Naive thymus-derived CD8-positive, alpha-beta T cell (primary cell): Measurements from ENCODE around the gene HRNR. TPM values are rescaled to one million over a fixed set of nuclear protein-coding genes. Genes with fewer than 3 reads are reported as not detected.

ENCODE experiments used
- ATAC-seq, 2 donors: fragments of 150-1000 bp; cut with Tn5 transposase in 1 of 2; sonication (Bioruptor Pico), chemical (Tn5 transposase) in 1 of 2; 1 replicate in 1 of 2; 2 replicates in 1 of 2; pipeline ENCODE4 v1.10.0; 2021; ENCODE audit warnings: mild to moderate bottlenecking in 2 of 2, moderate library complexity in 2 of 2
- POLR2A ChIA-PET: fragments of 350-600 bp; sonication (Branson Sonifier 250); formaldehyde crosslinking; loops from one replicate; lab custom pipeline; 2021; ENCODE audit warnings: antibody characterized with exemption; lab: Charles Lee
- DNase-seq, 10 donors: peaks; one replicate each; pipeline versions ENCODE4 v3.0.0 to v3.0.0-alpha.2; 2020 to 2022
- H3K27ac Mint-ChIP-seq, 10 donors: one replicate each; pipeline ENCODE4 v1.8.0; 2020 to 2022; ENCODE audit warnings: mild to moderate bottlenecking in 10 of 10, mixed read lengths in 10 of 10, moderate library complexity in 4 of 10, inconsistent platforms in 1 of 10
- H3K27me3 Mint-ChIP-seq, 5 donors: one replicate each; pipeline ENCODE4 v1.8.0; 2021 to 2022; ENCODE audit warnings: mixed read lengths in 5 of 5
- H3K36me3 Mint-ChIP-seq, 3 donors: one replicate each; pipeline ENCODE4 v1.8.0; 2020 to 2022; ENCODE audit warnings: mixed read lengths in 3 of 3, mild to moderate bottlenecking in 2 of 3, inconsistent platforms in 1 of 3
- H3K4me1 Mint-ChIP-seq, 4 donors: one replicate each; pipeline ENCODE4 v1.8.0; 2021 to 2022; ENCODE audit warnings: mixed read lengths in 4 of 4
- H3K4me3 Mint-ChIP-seq, 10 donors: one replicate each; pipeline ENCODE4 v1.8.0; 2020 to 2022; ENCODE audit warnings: mild to moderate bottlenecking in 10 of 10, mixed read lengths in 10 of 10, moderate library complexity in 6 of 10, inconsistent platforms in 1 of 10
- H3K9me3 Mint-ChIP-seq, 9 donors: one replicate each; pipeline ENCODE4 v1.8.0; 2020 to 2022; ENCODE audit warnings: mixed read lengths in 9 of 9, mild to moderate bottlenecking in 3 of 9, inconsistent platforms in 1 of 9, moderate library complexity in 1 of 9
- polyA plus RNA-seq, 3 donors: library from polyadenylated mRNA; unstranded; fragments of 300-500 nt; fragmentation: Illumina TruSeq; gene quantifications; one replicate each; pipeline ENCODE4 v1.2.3, GENCODE V29; 2021
- total RNA-seq, 8 experiments: library from RNA in 2 of 8; stranded (reverse) in 2 of 8; gene quantifications; one replicate each; pipeline ENCODE4 v1.2.3 and lab custom pipeline; 2021 to 2026

HRNR gene
- total and polyA plus RNA-seq, 5 experiments from 2014 or later: 0.03 to 0.10 TPM; not detected in 3

GRCh38 chr1:152162792-152163463, 61.1 kb downstream of the HRNR start:
- peaks cover 0 to 19% (median 2%) of the 10 kb centered on the region in 5 donors for H3K27me3 Mint-ChIP-seq
- DNase-seq (no peak), ATAC-seq (no peak)
- H3K27ac Mint-ChIP-seq: no peak overlapping the region
- peaks cover 8 to 15% (median 9%) of the 10 kb centered on the region in 4 donors for H3K4me1 Mint-ChIP-seq
- no peaks in the 10 kb centered on the region for H3K36me3 Mint-ChIP-seq
- H3K9me3 Mint-ChIP-seq: peaks cover 0 to 6% (median 0%) of the 10 kb centered on the region in 9 donors
- no peak overlapping the region for H3K4me3 Mint-ChIP-seq
- POLR2A ChIA-PET: no interaction called here

Other genes with a start within 250 kb of the HRNR start
- gene S100A10, start 230.3 kb downstream of the HRNR start, total RNA-seq: 100 to 1,000 TPM; 198 to 212 TPM
- 100 to 1,000 TPM; 629 to 783 (median 630) TPM for gene S100A10, start 230.3 kb downstream of the HRNR start, polyA plus RNA-seq
- gene S100A11, start 187.2 kb downstream of the HRNR start, total RNA-seq: 10 to 100 TPM; 88.6 to 95.4 TPM
- 100 to 1,000 TPM in 1 of 3 donors, 10 to 100 TPM in 2; 62.0 to 124 (median 74.6) TPM for gene S100A11, start 187.2 kb downstream of the HRNR start, polyA plus RNA-seq
- gene TCHHL1, start 135.1 kb downstream of the HRNR start, total RNA-seq: not detected
- gene TCHHL1, start 135.1 kb downstream of the HRNR start, polyA plus RNA-seq: not detected
- gene TCHH, start 108.7 kb downstream of the HRNR start, total RNA-seq: not detected
- not detected for gene TCHH, start 108.7 kb downstream of the HRNR start, polyA plus RNA-seq
- not detected for gene RPTN, start 65.0 kb downstream of the HRNR start, total RNA-seq
- not detected for gene RPTN, start 65.0 kb downstream of the HRNR start, polyA plus RNA-seq
- gene FLG, start 101.0 kb upstream of the HRNR start, total RNA-seq: under 1 TPM in 1 of 2 experiments, not detected in 1; 0.16 TPM
- not detected for gene FLG, start 101.0 kb upstream of the HRNR start, polyA plus RNA-seq
- gene FLG2, start 135.8 kb upstream of the HRNR start, total RNA-seq: under 1 TPM in 1 of 2 experiments, not detected in 1; 0.10 TPM
- gene FLG2, start 135.8 kb upstream of the HRNR start, polyA plus RNA-seq: under 1 TPM in 1 of 3 donors, not detected in 2; 0.01 TPM
- gene CRNN, start 190.1 kb upstream of the HRNR start, total RNA-seq: not detected
- not detected for gene CRNN, start 190.1 kb upstream of the HRNR start, polyA plus RNA-seq